HepG2 (cell line): Measurements from ENCODE around the gene SLC45A3. TPM values are rescaled to one million over a fixed set of nuclear protein-coding genes. Genes with fewer than 3 reads are reported as not detected.
A peak's percentile ranks its signal among the peaks of the same experiment; 100 is the strongest.

Experiments used
- FOXA3 ChIP-seq: IDR thresholded peaks from 2 replicates; pipeline ENCODE4 v1.6.1; 2016; ENCODE audit warnings: missing genetic modification reagents, missing compliant biosample characterization
- HOXA3 ChIP-seq: sonication (generic); formaldehyde crosslinking; IDR thresholded peaks from 2 replicates; pipeline ENCODE4 v1.5.0; 2020; ENCODE audit warnings: missing genetic modification reagents
- KLF6 ChIP-seq: IDR thresholded peaks from 2 replicates; pipeline ENCODE4 v1.8.0; 2016; ENCODE audit warnings: missing biosample characterization, missing genetic modification reagents
- MBD4 ChIP-seq: IDR thresholded peaks from 2 replicates; pipeline ENCODE4 v1.6.1; 2012; ENCODE audit warnings: low read length, inconsistent platforms, borderline replicate concordance
- MED13 ChIP-seq: sonication (generic); formaldehyde crosslinking; IDR thresholded peaks from 2 replicates; pipeline ENCODE4 v1.5.0; 2020; ENCODE audit warnings: missing genetic modification reagents
- NCOR1 ChIP-seq: fragments of 200-600 bp; sonication (generic); IDR thresholded peaks from 2 replicates; pipeline ENCODE4 v1.7.0; 2017; ENCODE audit warnings: antibody characterized with exemption, low read length, borderline replicate concordance
- RBM22 ChIP-seq: fragments of 200-400 bp; formaldehyde crosslinking; optimal IDR thresholded peaks from 2 replicates; pipeline ENCODE3; 2017; ENCODE audit warnings: mild to moderate bottlenecking, low read length, moderate library complexity
- SMARCC2 ChIP-seq: fragments of 450-650 bp; IDR thresholded peaks from 2 replicates; pipeline ENCODE4 v1.6.1; 2017; ENCODE audit warnings: antibody characterized with exemption, mild to moderate bottlenecking
- TEAD3 ChIP-seq: optimal IDR thresholded peaks from 2 replicates; pipeline ENCODE3; 2016; ENCODE audit warnings: borderline replicate concordance
- TRIM24 ChIP-seq: sonication (generic); formaldehyde crosslinking; IDR thresholded peaks from 2 replicates; pipeline ENCODE4 v1.8.0; 2022; ENCODE audit warnings: mild to moderate bottlenecking, missing genetic modification reagents
- TSC22D2 ChIP-seq: sonication (generic); formaldehyde crosslinking; IDR thresholded peaks from 2 replicates; pipeline ENCODE4 v1.5.1; 2020; ENCODE audit warnings: missing genetic modification reagents, mild to moderate bottlenecking, borderline replicate concordance
- ZNF451 ChIP-seq: sonication (generic); formaldehyde crosslinking; IDR thresholded peaks from 2 replicates; pipeline ENCODE4 v1.5.0; 2020; ENCODE audit warnings: mild to moderate bottlenecking, missing genetic modification reagents
- ZNF546 ChIP-seq: sonication (generic); formaldehyde crosslinking; conservative IDR thresholded peaks from 2 replicates; pipeline ENCODE4 v1.8.1; 2023; ENCODE audit warnings: mild to moderate bottlenecking, missing genetic modification reagents
- polyA plus RNA-seq, 8 experiments: library from polyadenylated mRNA; depleted of rRNA in 3 of 8; stranded (reverse) in 7 of 8; unstranded in 1 of 8; fragments of >200 nt; fragmentation: Illumina TruSeq in 4 of 8; extraction: Trizol in 4 of 8; gene quantifications; 2 replicates each; pipeline versions ENCODE4 v1.2.1 to v1.2.3, GENCODE V29; 2011 to 2016; ENCODE audit warnings: low read depth in 4 of 8, missing spikeins in 1 of 8, mixed read lengths in 1 of 8; ENCODE audit not compliant: insufficient read depth in 1 of 8
- total RNA-seq, 5 experiments: library from RNA; depleted of rRNA; stranded (reverse); fragments of >200 nt; fragmentation: Illumina TruSeq; extraction: Trizol; gene quantifications; 2 replicates each; pipeline ENCODE4 v1.2.3, GENCODE V29; 2016; ENCODE audit warnings: low read depth in 1 of 5
- TF ChIP-seq, protein P1 (sequence below): sonication (generic); formaldehyde crosslinking; IDR thresholded peaks from 2 replicates; pipeline ENCODE4 v1.5.1; 2020; ENCODE audit warnings: mild to moderate bottlenecking, missing genetic modification reagents, moderate library complexity
- TF ChIP-seq, protein P2 (sequence below): sonication (generic); formaldehyde crosslinking; IDR thresholded peaks from 2 replicates; pipeline ENCODE4 v1.4.0; 2020; ENCODE audit warnings: mild to moderate bottlenecking, missing genetic modification reagents
- TF ChIP-seq, protein P3 (sequence below): sonication (generic); formaldehyde crosslinking; IDR thresholded peaks from 2 replicates; pipeline ENCODE4 v1.5.0; 2020; ENCODE audit warnings: mild to moderate bottlenecking, missing genetic modification reagents, borderline replicate concordance
- TF ChIP-seq, protein P4 (sequence below): sonication (generic); formaldehyde crosslinking; IDR thresholded peaks from 2 replicates; pipeline ENCODE4 v1.4.0; 2020; ENCODE audit warnings: missing genetic modification reagents, mild to moderate bottlenecking, borderline replicate concordance
- TF ChIP-seq, protein P5 (sequence below): sonication (generic); IDR thresholded peaks from 2 replicates; pipeline ENCODE4 v1.6.1; 2016; ENCODE audit warnings: low read depth, borderline replicate concordance

Gene SLC45A3
- total and polyA plus RNA-seq, 2 of the 13 experiments (the other 11 are each of a cell fraction or from before 2014, with no cell fraction given): 3.4 to 4.1 TPM

DNA sequence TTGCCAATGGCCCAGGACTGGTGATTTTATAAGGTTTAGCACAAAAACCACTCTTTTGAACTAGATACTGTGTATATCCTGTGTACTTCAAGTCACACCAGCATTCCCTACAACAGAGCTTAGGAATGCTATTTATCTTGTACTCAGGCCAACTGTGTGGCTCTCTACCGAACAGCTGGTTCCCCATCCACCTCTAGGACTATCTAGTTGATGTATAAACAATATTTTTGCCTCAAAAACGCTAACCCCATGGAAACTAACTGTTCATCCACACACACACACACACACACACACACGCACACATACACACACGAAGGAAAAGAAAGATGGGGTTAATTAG is 28.7 kb upstream of the SLC45A3 start (continued):
- TF ChIP-seq, protein P1, sequence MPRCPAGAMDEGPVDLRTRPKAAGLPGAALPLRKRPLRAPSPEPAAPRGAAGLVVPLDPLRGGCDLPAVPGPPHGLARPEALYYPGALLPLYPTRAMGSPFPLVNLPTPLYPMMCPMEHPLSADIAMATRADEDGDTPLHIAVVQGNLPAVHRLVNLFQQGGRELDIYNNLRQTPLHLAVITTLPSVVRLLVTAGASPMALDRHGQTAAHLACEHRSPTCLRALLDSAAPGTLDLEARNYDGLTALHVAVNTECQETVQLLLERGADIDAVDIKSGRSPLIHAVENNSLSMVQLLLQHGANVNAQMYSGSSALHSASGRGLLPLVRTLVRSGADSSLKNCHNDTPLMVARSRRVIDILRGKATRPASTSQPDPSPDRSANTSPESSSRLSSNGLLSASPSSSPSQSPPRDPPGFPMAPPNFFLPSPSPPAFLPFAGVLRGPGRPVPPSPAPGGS (CRISPR knock-in tag): no peak
- TF ChIP-seq MED13 (CRISPR knock-in tag) (no peak), FOXA3 (CRISPR knock-in tag) (peak; percentile 35; the same call in 1 of the 2 replicates), TEAD3 (peak; percentile 13), MBD4 (no peak), SMARCC2 (no peak), RBM22 (no peak), NCOR1 (no peak), ZNF546 (CRISPR knock-in tag) (no peak), KLF6 (CRISPR knock-in tag) (no peak), HOXA3 (no peak), ZNF451 (CRISPR knock-in tag) (no peak), TSC22D2 (CRISPR knock-in tag) (no peak), TRIM24 (no peak)
- TF ChIP-seq, protein P2, sequence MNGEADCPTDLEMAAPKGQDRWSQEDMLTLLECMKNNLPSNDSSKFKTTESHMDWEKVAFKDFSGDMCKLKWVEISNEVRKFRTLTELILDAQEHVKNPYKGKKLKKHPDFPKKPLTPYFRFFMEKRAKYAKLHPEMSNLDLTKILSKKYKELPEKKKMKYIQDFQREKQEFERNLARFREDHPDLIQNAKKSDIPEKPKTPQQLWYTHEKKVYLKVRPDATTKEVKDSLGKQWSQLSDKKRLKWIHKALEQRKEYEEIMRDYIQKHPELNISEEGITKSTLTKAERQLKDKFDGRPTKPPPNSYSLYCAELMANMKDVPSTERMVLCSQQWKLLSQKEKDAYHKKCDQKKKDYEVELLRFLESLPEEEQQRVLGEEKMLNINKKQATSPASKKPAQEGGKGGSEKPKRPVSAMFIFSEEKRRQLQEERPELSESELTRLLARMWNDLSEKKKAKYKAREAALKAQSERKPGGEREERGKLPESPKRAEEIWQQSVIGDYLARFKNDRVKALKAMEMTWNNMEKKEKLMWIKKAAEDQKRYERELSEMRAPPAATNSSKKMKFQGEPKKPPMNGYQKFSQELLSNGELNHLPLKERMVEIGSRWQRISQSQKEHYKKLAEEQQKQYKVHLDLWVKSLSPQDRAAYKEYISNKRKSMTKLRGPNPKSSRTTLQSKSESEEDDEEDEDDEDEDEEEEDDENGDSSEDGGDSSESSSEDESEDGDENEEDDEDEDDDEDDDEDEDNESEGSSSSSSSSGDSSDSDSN (CRISPR knock-in tag): no peak
- TF ChIP-seq, protein P3, sequence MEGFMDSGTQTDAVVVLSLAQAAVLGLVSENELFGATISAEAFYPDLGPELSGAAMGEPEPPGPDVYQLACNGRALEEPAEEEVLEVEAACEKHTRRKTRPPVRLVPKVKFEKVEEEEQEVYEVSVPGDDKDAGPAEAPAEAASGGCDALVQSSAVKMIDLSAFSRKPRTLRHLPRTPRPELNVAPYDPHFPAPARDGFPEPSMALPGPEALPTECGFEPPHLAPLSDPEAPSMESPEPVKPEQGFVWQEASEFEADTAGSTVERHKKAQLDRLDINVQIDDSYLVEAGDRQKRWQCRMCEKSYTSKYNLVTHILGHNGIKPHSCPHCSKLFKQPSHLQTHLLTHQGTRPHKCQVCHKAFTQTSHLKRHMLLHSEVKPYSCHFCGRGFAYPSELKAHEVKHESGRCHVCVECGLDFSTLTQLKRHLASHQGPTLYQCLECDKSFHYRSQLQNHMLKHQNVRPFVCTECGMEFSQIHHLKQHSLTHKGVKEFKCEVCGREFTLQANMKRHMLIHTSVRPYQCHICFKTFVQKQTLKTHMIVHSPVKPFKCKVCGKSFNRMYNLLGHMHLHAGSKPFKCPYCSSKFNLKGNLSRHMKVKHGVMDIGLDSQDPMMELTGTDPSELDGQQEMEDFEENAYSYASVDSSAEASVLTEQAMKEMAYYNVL (CRISPR knock-in tag): no peak
- TF ChIP-seq, protein P4, sequence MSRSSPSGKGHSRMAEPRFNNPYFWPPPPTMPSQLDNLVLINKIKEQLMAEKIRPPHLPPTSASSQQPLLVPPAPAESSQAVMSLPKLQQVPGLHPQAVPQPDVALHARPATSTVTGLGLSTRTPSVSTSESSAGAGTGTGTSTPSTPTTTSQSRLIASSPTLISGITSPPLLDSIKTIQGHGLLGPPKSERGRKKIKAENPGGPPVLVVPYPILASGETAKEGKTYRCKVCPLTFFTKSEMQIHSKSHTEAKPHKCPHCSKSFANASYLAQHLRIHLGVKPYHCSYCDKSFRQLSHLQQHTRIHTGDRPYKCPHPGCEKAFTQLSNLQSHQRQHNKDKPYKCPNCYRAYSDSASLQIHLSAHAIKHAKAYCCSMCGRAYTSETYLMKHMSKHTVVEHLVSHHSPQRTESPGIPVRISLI: no peak
- TF ChIP-seq, protein P5, sequence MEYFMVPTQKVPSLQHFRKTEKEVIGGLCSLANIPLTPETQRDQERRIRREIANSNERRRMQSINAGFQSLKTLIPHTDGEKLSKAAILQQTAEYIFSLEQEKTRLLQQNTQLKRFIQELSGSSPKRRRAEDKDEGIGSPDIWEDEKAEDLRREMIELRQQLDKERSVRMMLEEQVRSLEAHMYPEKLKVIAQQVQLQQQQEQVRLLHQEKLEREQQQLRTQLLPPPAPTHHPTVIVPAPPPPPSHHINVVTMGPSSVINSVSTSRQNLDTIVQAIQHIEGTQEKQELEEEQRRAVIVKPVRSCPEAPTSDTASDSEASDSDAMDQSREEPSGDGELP: peak; percentile 81; the same call in 1 of the 2 replicates
